ENCODE results near the gene ANKFY1. TPM values are rescaled to one million over a fixed set of nuclear protein-coding genes. Genes with fewer than 3 reads are reported as not detected.

ANKFY1 gene
- total and polyA plus RNA-seq, 9 of the 15 experiments (the other 6 are each of a cell fraction or from before 2014, with no cell fraction given) = 4.3 to 25.6 (median 12.2) TPM

GRCh38 chr17:4205917-4206316, 57.9 kb downstream of the ANKFY1 start:
- in situ Hi-C loops (cut with MboI) = loop anchor here (10.0 kb wide), 1 partner anchor 209 kb away; no protein-coding TSS in a partner anchor
- 73% methylated on average over 4 of the region's 4 CpGs for WGBS (ENCODE audit: insufficient coverage, low coverage, missing lambda C conversion rate)
- BruUV-seq (replicated peaks) = no TSS peak
- POLR2A ChIA-PET = interaction anchor here (0.6 kb wide), 2 partner anchors 124 to 175 kb away, joined by 3 read pairs; no protein-coding TSS in a partner anchor
- H3K4me2 ChIP-seq (ENCODE audit: insufficient read depth, low read length) = no peak overlapping the region
- FAIRE-seq (no peak), DNase-seq (ENCODE audit: extremely low read depth in 1 of 4, low spot score in 3 of 4) (no peak), ATAC-seq (no peak)
- H3K27me3 ChIP-seq (ENCODE audit: control insufficient read depth in 2 of 2, insufficient read depth in 2 of 2, low read length in 2 of 2) = no peaks in the 10 kb centered on the region
- no peak overlapping the region for H2AFZ ChIP-seq (ENCODE audit: low read depth, low read length)
- H3K9me1 ChIP-seq (ENCODE audit: control insufficient read depth, insufficient read depth, low read length) = no peaks in the 10 kb centered on the region
- no peak overlapping the region for H3K27ac ChIP-seq (ENCODE audit: extremely low read depth, low read depth, low read length)
- no peaks in the 10 kb centered on the region for H3K4me1 ChIP-seq (replicated peaks in 1 of 2; ENCODE audit: control insufficient read depth in 2 of 2, insufficient read depth in 2 of 2, low read length in 2 of 2)
- H3K9me3 ChIP-seq (replicated peaks; ENCODE audit: control insufficient read depth, insufficient read depth, low read depth, low read length) = no peaks in the 10 kb centered on the region
- no peak overlapping the region for H3K9ac ChIP-seq (ENCODE audit: insufficient read depth in 1 of 2, low read depth in 2 of 2, low read length in 2 of 2)
- CTCF ChIA-PET (ENCODE audit: low intra/inter-chr PET ratio) = no interaction called here
- no peak for TF ChIP-seq ZNF830 (CRISPR knock-in tag; IDR thresholded peaks at IDR 0.05)
- no peak for TF ChIP-seq MED1 (CRISPR knock-in tag; IDR thresholded peaks at IDR 0.05; ENCODE audit: borderline replicate concordance)
- TF ChIP-seq NFIX (CRISPR knock-in tag; IDR thresholded peaks at IDR 0.05; ENCODE audit: low read depth) = no peak
- no peak for TF ChIP-seq ZNF146 (CRISPR knock-in tag; IDR thresholded peaks at IDR 0.05; ENCODE audit: unreplicated experiment)
- TF ChIP-seq SAP30 (IDR thresholded peaks at IDR 0.05; ENCODE audit: borderline replicate concordance, insufficient read depth, low read depth, low read length, poor library complexity, severe bottlenecking) = no peak
- TF ChIP-seq, protein P1, sequence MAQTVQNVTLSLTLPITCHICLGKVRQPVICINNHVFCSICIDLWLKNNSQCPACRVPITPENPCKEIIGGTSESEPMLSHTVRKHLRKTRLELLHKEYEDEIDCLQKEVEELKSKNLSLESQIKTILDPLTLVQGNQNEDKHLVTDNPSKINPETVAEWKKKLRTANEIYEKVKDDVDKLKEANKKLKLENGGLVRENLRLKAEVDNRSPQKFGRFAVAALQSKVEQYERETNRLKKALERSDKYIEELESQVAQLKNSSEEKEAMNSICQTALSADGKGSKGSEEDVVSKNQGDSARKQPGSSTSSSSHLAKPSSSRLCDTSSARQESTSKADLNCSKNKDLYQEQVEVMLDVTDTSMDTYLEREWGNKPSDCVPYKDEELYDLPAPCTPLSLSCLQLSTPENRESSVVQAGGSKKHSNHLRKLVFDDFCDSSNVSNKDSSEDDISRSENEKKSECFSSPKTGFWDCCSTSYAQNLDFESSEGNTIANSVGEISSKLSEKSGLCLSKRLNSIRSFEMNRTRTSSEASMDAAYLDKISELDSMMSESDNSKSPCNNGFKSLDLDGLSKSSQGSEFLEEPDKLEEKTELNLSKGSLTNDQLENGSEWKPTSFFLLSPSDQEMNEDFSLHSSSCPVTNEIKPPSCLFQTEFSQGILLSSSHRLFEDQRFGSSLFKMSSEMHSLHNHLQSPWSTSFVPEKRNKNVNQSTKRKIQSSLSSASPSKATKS (CRISPR knock-in tag; IDR thresholded peaks at IDR 0.05) = no peak
- intact Hi-C loops (cut with micrococcal nuclease) = no loop called here
- H3K4me3 ChIP-seq = no peak overlapping the region
- peaks cover 53% of the 10 kb centered on the region; the same call in 2 of the 3 replicates for H3K36me3 ChIP-seq (ENCODE audit: control insufficient read depth, insufficient read depth, low read length)
- H3K79me2 ChIP-seq (ENCODE audit: control insufficient read depth, insufficient read depth, low read length) = no peaks in the 10 kb centered on the region
- H4K20me1 ChIP-seq (replicated peaks; ENCODE audit: control insufficient read depth, insufficient read depth, low read length) = 0 out of 2 replicates have a peak, but pooled peaks cover 3% of the 10 kb centered on the region

All from K562 (cell line).